H1 (cell line): ENCODE results near the gene SRSF6. TPM values are rescaled to one million over a fixed set of nuclear protein-coding genes. Genes with fewer than 3 reads are reported as not detected.

Experiments used
- BCL11A ChIP-seq, 2 experiments: IDR thresholded peaks; one replicate each; pipeline ENCODE4 v1.6.1; 2011; ENCODE audit warnings: low read depth in 2 of 2, low read length in 2 of 2, mild to moderate bottlenecking in 2 of 2
- CEBPB ChIP-seq: IDR thresholded peaks from 2 replicates; pipeline ENCODE4 v1.6.1; 2012; ENCODE audit warnings: low read depth, low read length
- CHD1 ChIP-seq: IDR thresholded peaks from 2 replicates; pipeline ENCODE4 v1.6.1; 2012; ENCODE audit warnings: low read depth, low read length, improper control_type of control experiment
- CHD2 ChIP-seq: IDR thresholded peaks from 2 replicates; pipeline ENCODE4 v1.6.1; 2012; ENCODE audit warnings: low read length, improper control_type of control experiment
- GABPA ChIP-seq: IDR thresholded peaks from 2 replicates; pipeline ENCODE4 v1.6.1; 2011; ENCODE audit warnings: mild to moderate bottlenecking, low read length, moderate library complexity, borderline replicate concordance; ENCODE audit not compliant: insufficient read depth
- HDAC2 ChIP-seq, 2 experiments: fragments of 300-600 bp in 1 of 2; sonication (generic) in 1 of 2; IDR thresholded peaks; 2 replicates each; pipeline ENCODE4 v1.6.1; 2011 to 2012; ENCODE audit warnings: low read depth in 2 of 2, low read length in 2 of 2, mild to moderate bottlenecking in 2 of 2, moderate library complexity in 2 of 2, borderline replicate concordance in 1 of 2, inconsistent platforms in 1 of 2
- JUN ChIP-seq: IDR thresholded peaks from 2 replicates; pipeline ENCODE4 v1.6.1; 2011; ENCODE audit warnings: low read depth, mild to moderate bottlenecking, improper control_type of control experiment, low read length
- KDM5A ChIP-seq: fragments of 200-600 bp; IDR thresholded peaks from 2 replicates; pipeline ENCODE4 v1.7.1; 2012; ENCODE audit warnings: mild to moderate bottlenecking, low read length, inconsistent platforms, mixed read lengths
- MAX ChIP-seq: IDR thresholded peaks from 2 replicates; pipeline ENCODE4 v1.6.1; 2012; ENCODE audit warnings: inconsistent platforms
- NANOG ChIP-seq: IDR thresholded peaks from 2 replicates; pipeline ENCODE4 v1.6.1; 2011; ENCODE audit warnings: low read length, low read depth, mild to moderate bottlenecking, inconsistent platforms; ENCODE audit not compliant: insufficient read depth, poor library complexity, severe bottlenecking
- NRF1 ChIP-seq: IDR thresholded peaks from 2 replicates; pipeline ENCODE4 v1.6.1; 2011; ENCODE audit warnings: mild to moderate bottlenecking, low read depth, low read length, improper control_type of control experiment
- POU5F1 ChIP-seq: IDR thresholded peaks from 2 replicates; pipeline ENCODE4 v1.6.1; 2011; ENCODE audit warnings: low read depth, mild to moderate bottlenecking, low read length, moderate library complexity
- RFX5 ChIP-seq: IDR thresholded peaks from 2 replicates; pipeline ENCODE4 v1.6.1; 2011; ENCODE audit warnings: low read depth, low read length, improper control_type of control experiment, borderline replicate concordance
- SIRT6 ChIP-seq: IDR thresholded peaks from one replicate; pipeline ENCODE4 v1.7.1; 2012; ENCODE audit warnings: low read length, inconsistent platforms
- SP2 ChIP-seq: IDR thresholded peaks from 2 replicates; pipeline ENCODE4 v1.6.1; 2012; ENCODE audit warnings: mild to moderate bottlenecking, low read length, inconsistent platforms
- SUZ12 ChIP-seq: fragments of 200-600 bp; sonication (generic); IDR thresholded peaks from 2 replicates; pipeline ENCODE4 v1.6.1; 2012; ENCODE audit warnings: mild to moderate bottlenecking, inconsistent platforms, low read length, moderate library complexity, mixed read lengths
- TAF7 ChIP-seq: optimal IDR thresholded peaks from 2 replicates; pipeline ENCODE3; 2011; ENCODE audit warnings: low read depth, mild to moderate bottlenecking, inconsistent platforms, low read length, moderate library complexity, borderline replicate concordance
- TCF12 ChIP-seq: IDR thresholded peaks from 2 replicates; pipeline ENCODE4 v1.6.1; 2011; ENCODE audit warnings: low read depth, mild to moderate bottlenecking, low read length
- USF2 ChIP-seq: IDR thresholded peaks from 2 replicates; pipeline ENCODE4 v1.6.1; 2011; ENCODE audit warnings: low read length, improper control_type of control experiment
- ZNF274 ChIP-seq: IDR thresholded peaks from 2 replicates; pipeline ENCODE4 v1.7.0; 2012; ENCODE audit warnings: low read length, borderline replicate concordance; ENCODE audit errors: extremely low read depth
- polyA plus RNA-seq, 7 experiments: library from polyadenylated mRNA; depleted of rRNA in 3 of 7; stranded (reverse) in 5 of 7; unstranded in 2 of 7; fragments of >200 nt in 5 of 7; fragments of 200-250 nt in 2 of 7; gene quantifications; 1 replicate in 5 of 7; 2 replicates in 1 of 7; 4 replicates in 1 of 7; pipeline versions ENCODE4 v1.2.1 to v1.2.3, GENCODE V29; 2011 to 2013; ENCODE audit warnings: missing spikeins in 2 of 7, mixed read lengths in 2 of 7
- total RNA-seq: library from RNA; stranded (reverse); fragmentation: NEBNext Ultra II Directional; extraction: Animal tissue kit (Norgen Biotek cat#: 25700); gene quantifications from 2 replicates; pipeline ENCODE4 v1.2.1, GENCODE V29; 2021

SRSF6 gene
- total and polyA plus RNA-seq, 2 of the 8 experiments (the other 6 are each of a cell fraction or from before 2014, with no cell fraction given): 48.0 to 171 TPM

- TF ChIP-seq MAX (peak; percentile 73), USF2 (0 out of 2 replicates have a peak, but pooled peaks have one; percentile 1), ZNF274 (no peak), BCL11A (IDR thresholded peaks at IDR 0.05; ENCODE audit: low read depth in 2 of 2, low read length in 2 of 2) (no peak), NRF1 (peak; percentile 38), KDM5A (no peak), JUN (no peak), CHD1 (no peak), RFX5 (no peak), CEBPB (no peak), SUZ12 (peak; percentile 40; the same call in 1 of the 2 replicates), GABPA (0 out of 2 replicates have a peak, but pooled peaks have one; percentile 37), CHD2 (no peak), SP2 (no peak), SIRT6 (no peak), TCF12 (no peak), NANOG (no peak), POU5F1 (no peak), HDAC2 (IDR thresholded peaks at IDR 0.05; ENCODE audit: borderline replicate concordance in 1 of 2, low read depth in 2 of 2, low read length in 2 of 2) (0 out of 4 replicates have a peak, but pooled peaks of 1 of the 2 experiments have one; percentile 44), TAF7 (no peak)
These were observed 49.7 kb downstream of the SRSF6 start, which contains the start of gene L3MBTL1 (continued) for GRCh38 chr20:43507150-43508080.
